ENCODE measurements around the gene BAZ1B.
"Not testable (repeated sequence)": the region's sequence is repeated elsewhere in the genome, so short reads cannot be mapped to it uniquely, and the experiment has no call there.

BAZ1B gene

DNA sequence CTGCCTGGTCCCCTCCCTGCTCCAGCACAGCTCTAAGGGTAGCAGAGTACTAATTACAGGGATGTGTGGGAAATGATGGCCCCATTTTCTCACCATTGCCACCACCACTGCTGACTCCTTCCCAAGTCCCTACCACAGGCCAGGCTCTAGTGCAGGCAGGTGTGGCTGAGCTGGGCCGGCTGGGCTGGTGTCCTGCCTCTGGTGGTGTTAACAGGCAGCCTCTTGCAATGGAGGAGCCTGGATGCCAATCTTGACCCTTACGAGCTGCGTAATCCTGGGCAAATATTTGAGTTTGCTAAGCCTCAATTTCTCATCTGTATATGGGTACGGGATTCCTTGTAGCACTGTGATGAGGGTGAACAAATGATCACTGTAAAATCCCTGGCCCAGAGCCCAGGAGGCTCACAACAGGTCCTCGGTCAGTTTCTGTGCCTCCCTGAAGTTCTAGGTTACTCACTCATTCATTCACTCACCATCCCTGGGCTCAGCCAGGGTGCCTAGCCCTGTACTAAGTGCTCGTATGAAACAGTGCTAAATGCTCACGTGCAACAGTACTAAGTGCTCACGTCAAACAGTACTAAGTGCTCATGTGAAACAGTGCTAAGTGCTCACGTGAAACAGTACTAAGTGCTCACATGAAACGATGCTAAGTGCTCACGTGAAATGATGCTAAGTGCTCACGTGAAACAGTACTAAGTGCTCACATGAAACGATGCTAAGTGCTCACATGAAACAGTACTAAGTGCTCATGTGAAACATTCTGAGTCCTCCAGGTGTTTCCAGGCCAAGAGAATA lies 90.9 kb downstream of the BAZ1B start:
- H3K9me3 ChIP-seq (ENCODE audit: control insufficient read depth in 1 of 2, low read length in 2 of 2): no peaks in the 10 kb centered on the region
- H3K4me1 ChIP-seq (ENCODE audit: control insufficient read depth in 1 of 2, insufficient read depth in 2 of 2, low read length in 2 of 2): no peaks in the 10 kb centered on the region
- no peak overlapping the region for H3K4me3 ChIP-seq (ENCODE audit: low read depth in 1 of 2, low read length in 2 of 2)
- H3K27me3 ChIP-seq (ENCODE audit: control insufficient read depth in 1 of 2, insufficient read depth in 2 of 2, low read length in 2 of 2): peaks cover 0 to 5% of the 10 kb centered on the region in 2 donors
- no peak overlapping the region for H3K9ac ChIP-seq (ENCODE audit: low read depth in 1 of 2, low read length in 2 of 2)
- no peak overlapping the region for H3K27ac ChIP-seq (ENCODE audit: low read depth, low read length)
- H3K36me3 ChIP-seq (ENCODE audit: control insufficient read depth in 1 of 2, insufficient read depth in 2 of 2, low read length in 2 of 2): no peaks in the 10 kb centered on the region

DNA sequence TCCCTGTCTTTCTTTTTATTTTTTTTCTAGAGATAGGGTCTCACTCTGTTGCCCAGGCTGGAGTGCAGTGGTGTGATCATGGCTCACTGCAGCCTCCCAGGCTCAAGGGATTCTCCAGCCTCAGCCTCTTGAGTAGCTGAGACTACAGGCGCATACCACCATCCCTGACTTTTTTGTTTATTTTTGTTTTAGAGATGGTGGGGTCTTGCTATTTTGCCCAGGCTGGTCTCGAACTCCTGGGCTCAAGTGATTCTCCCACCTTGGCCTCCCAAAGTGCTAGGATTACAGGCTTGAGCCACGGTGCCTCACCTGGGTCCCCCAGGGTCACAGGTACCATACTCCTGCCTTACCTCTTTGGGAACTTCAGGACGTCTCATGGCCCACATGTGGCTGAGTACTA lies 91.6 kb downstream of the BAZ1B start:
- H3K9ac ChIP-seq (ENCODE audit: low read depth in 1 of 2, low read length in 2 of 2); H3K9me3 ChIP-seq (ENCODE audit: control insufficient read depth in 1 of 2, low read length in 2 of 2); H3K27ac ChIP-seq (ENCODE audit: low read depth, low read length); H3K4me1 ChIP-seq (ENCODE audit: control insufficient read depth in 1 of 2, insufficient read depth in 2 of 2, low read length in 2 of 2); H3K36me3 ChIP-seq (ENCODE audit: control insufficient read depth in 1 of 2, insufficient read depth in 2 of 2, low read length in 2 of 2); H3K27me3 ChIP-seq (ENCODE audit: control insufficient read depth in 1 of 2, insufficient read depth in 2 of 2, low read length in 2 of 2); H3K4me3 ChIP-seq (ENCODE audit: low read depth in 1 of 2, low read length in 2 of 2): not testable (repeated sequence)

DNA sequence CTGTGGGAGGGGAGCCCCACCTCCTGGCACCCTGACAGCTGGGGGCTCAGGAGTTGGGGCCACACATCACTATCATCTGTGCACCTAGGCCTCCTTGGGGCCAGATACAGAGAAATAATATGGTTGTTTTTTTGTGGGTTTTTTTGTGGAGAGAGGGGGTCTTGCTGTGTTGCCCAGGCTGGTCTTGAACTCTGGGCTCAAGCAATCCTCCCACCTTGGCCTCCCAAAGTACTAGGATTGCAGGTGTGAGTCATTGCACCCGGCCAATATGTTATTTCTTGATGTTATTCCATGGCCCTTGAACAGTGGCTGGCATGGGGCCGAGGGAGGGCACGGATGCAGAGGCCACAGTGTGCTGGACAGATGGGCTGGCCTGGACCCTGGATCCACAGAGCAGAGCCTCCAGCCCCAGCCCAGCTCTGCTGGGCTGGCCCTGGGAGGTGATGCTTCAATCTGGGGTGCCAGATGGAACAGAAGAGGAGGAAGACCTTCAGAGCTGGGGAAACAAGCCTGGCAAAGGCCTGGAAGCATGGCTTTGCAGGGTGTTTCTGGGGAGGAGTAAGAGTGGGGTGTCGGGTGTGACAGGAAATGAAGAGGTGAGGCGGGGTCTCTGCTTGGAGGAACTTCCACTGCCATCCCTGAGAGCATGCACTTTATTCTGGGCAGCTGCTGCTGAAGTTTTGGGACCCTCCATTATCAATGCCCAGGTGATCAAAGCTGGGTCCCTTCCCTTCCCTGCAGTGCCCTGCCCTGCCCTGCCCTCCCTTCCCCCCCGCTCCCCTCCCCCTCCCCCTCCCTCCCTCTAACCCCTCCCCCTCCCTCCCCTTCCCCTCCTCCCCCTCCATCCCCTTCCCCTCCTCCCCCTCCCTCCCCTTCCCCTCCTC lies 92.2 kb downstream of the BAZ1B start:
- Histone ChIP-seq H3K27ac (ENCODE audit: low read depth, low read length) (no peak overlapping the region), H3K27me3 (ENCODE audit: control insufficient read depth in 1 of 2, insufficient read depth in 2 of 2, low read length in 2 of 2) (peaks cover 0 to 5% of the 10 kb centered on the region in 2 donors), H3K9me3 (ENCODE audit: control insufficient read depth in 1 of 2, low read length in 2 of 2) (no peaks in the 10 kb centered on the region), H3K4me3 (ENCODE audit: low read depth in 1 of 2, low read length in 2 of 2) (no peak overlapping the region), H3K36me3 (ENCODE audit: control insufficient read depth in 1 of 2, insufficient read depth in 2 of 2, low read length in 2 of 2) (no peaks in the 10 kb centered on the region), H3K4me1 (ENCODE audit: control insufficient read depth in 1 of 2, insufficient read depth in 2 of 2, low read length in 2 of 2) (no peaks in the 10 kb centered on the region), H3K9ac (ENCODE audit: low read depth in 1 of 2, low read length in 2 of 2) (no peak overlapping the region)

DNA sequence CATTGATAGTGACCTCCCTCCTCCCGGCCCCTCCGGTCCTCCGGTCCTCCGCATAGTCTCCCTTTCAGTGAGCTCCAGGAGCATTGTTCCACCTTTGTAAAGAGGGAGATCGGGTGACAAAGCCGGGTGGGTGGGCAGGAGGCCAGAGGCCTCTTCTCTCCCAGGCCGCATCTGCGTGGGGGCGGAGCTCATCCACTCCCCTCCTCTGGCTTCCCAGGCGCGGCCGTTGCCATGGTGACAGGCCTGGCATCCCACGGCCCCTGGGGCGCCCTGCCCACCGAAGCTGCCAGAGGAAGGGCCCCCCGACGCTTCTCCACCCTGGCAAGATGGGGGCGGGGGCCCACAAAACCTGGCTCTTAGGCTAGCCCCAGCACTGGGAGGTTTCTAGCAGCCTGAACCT lies 92.9 kb downstream of the BAZ1B start:
- Histone ChIP-seq H3K9me3 (ENCODE audit: control insufficient read depth in 1 of 2, low read length in 2 of 2) (no peaks in the 10 kb centered on the region), H3K27me3 (ENCODE audit: control insufficient read depth in 1 of 2, insufficient read depth in 2 of 2, low read length in 2 of 2) (peaks cover 0 to 5% of the 10 kb centered on the region in 2 donors), H3K27ac (ENCODE audit: low read depth, low read length) (no peak overlapping the region)

DNA sequence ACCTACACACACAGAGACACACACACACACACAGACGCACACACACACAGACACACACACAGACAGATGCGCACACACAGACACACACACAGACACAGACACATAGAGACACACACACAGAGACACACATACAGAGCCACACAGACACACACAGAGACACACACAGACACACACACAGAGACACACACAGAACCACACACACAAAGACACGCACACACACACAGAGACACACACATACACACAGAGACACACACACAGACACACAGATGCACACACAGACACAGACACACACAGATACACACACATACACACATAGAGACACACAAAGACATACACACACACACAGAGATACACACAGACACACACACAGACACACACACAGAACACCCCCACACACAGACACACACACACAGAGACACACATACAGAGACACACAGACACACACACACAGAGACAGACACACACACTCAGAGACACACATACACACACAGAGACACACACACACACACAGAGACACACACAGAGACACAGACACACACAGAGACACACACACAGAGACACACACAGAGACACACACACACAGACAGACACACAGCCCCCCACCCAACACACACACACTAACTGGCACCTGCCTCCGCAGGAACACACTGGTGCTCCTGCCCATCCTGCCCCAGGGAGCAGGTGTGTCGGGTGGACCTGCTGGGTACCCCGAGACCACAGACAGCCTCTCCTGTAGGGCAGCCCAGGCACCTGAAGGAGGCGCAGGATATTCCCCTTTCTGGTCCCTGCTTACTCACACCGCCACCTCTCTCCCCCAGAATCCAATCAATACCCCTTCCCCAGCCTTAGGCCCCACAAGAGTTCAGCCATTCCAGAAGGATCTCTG lies 93.9 kb downstream of the BAZ1B start:
- Histone ChIP-seq H3K4me3 (ENCODE audit: low read depth in 1 of 2, low read length in 2 of 2) (no peak overlapping the region), H3K27ac (ENCODE audit: low read depth, low read length) (no peak overlapping the region), H3K4me1 (ENCODE audit: control insufficient read depth in 1 of 2, insufficient read depth in 2 of 2, low read length in 2 of 2) (no peaks in the 10 kb centered on the region), H3K9me3 (ENCODE audit: control insufficient read depth in 1 of 2, low read length in 2 of 2) (no peaks in the 10 kb centered on the region), H3K27me3 (ENCODE audit: control insufficient read depth in 1 of 2, insufficient read depth in 2 of 2, low read length in 2 of 2) (peaks cover 0 to 5% of the 10 kb centered on the region in 2 donors), H3K9ac (ENCODE audit: low read depth in 1 of 2, low read length in 2 of 2) (no peak overlapping the region), H3K36me3 (ENCODE audit: control insufficient read depth in 1 of 2, insufficient read depth in 2 of 2, low read length in 2 of 2) (no peaks in the 10 kb centered on the region)

More for the DNA sequence above, 92.9 kb downstream of the BAZ1B start:
- no peak overlapping the region for H3K4me3 ChIP-seq (ENCODE audit: low read depth in 1 of 2, low read length in 2 of 2)
- no peak overlapping the region for H3K9ac ChIP-seq (ENCODE audit: low read depth in 1 of 2, low read length in 2 of 2)
- no peaks in the 10 kb centered on the region for H3K36me3 ChIP-seq (ENCODE audit: control insufficient read depth in 1 of 2, insufficient read depth in 2 of 2, low read length in 2 of 2)
- no peaks in the 10 kb centered on the region for H3K4me1 ChIP-seq (ENCODE audit: control insufficient read depth in 1 of 2, insufficient read depth in 2 of 2, low read length in 2 of 2)

DNA sequence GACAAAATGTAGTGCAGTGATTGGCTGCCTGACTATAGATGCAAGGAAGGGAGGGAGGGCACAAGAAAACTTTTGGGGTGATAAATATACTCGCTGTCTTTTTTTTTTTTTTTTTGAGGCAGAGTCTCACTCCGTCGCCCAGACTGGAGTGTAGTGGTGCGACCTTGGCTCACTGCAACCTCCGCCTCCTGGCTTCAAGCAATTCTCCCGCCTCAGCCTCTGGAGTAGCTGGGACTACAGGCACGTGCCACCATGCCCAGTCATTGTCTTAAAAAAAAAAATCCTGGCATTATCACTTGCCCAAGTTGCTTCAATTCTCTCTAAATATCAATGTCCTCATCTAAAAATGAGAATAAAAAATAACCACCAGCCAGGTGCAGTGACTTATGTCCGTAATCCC lies 96.1 kb downstream of the BAZ1B start:
- no peak overlapping the region for H3K4me3 ChIP-seq (ENCODE audit: low read depth in 1 of 2, low read length in 2 of 2)
- H3K27me3 ChIP-seq (ENCODE audit: control insufficient read depth in 1 of 2, insufficient read depth in 2 of 2, low read length in 2 of 2): peaks cover 0 to 5% of the 10 kb centered on the region in 2 donors
- no peaks in the 10 kb centered on the region for H3K9me3 ChIP-seq (ENCODE audit: control insufficient read depth in 1 of 2, low read length in 2 of 2)
- no peak overlapping the region for H3K27ac ChIP-seq (ENCODE audit: low read depth, low read length)
- H3K4me1 ChIP-seq (ENCODE audit: control insufficient read depth in 1 of 2, insufficient read depth in 2 of 2, low read length in 2 of 2): no peaks in the 10 kb centered on the region
- H3K36me3 ChIP-seq (ENCODE audit: control insufficient read depth in 1 of 2, insufficient read depth in 2 of 2, low read length in 2 of 2): no peaks in the 10 kb centered on the region
- H3K9ac ChIP-seq (ENCODE audit: low read depth in 1 of 2, low read length in 2 of 2): no peak overlapping the region

DNA sequence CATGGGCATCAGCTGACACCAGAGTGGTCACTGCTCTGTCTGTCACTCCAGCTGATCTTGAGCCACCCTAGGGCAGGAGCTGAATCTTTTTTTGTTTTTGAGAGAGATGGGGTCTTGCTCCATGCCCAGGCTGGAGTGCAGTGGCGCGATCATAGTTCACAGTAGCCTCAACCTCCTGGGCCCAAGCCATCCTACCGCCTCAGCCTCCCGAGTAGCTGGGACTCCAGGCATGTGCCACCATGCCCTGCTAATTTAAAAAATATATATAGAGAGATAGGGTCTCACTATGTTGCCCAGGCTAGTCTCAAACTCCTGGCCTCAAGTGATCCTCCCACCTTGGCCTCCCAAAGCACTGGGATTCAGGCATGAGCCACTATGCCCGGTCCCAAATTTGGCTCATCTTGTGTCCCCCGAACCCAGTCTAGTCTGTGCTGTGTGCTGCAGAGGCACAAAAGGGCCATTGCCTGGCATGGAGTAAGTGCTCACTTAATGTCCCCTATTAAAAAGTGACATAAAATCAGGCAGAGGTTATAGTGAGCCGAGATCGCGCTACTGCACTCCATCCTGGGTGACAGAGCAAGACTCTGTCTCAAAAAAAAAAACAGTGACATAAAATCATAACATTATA lies 96.6 kb downstream of the BAZ1B start:
- no peak overlapping the region for H3K9ac ChIP-seq (ENCODE audit: low read depth in 1 of 2, low read length in 2 of 2)
- H3K9me3 ChIP-seq (ENCODE audit: control insufficient read depth in 1 of 2, low read length in 2 of 2): no peaks in the 10 kb centered on the region
- H3K4me1 ChIP-seq (ENCODE audit: control insufficient read depth in 1 of 2, insufficient read depth in 2 of 2, low read length in 2 of 2): no peaks in the 10 kb centered on the region
- H3K27ac ChIP-seq (ENCODE audit: low read depth, low read length): no peak overlapping the region
- H3K27me3 ChIP-seq (ENCODE audit: control insufficient read depth in 1 of 2, insufficient read depth in 2 of 2, low read length in 2 of 2): peaks cover 0 to 5% of the 10 kb centered on the region in 2 donors
- no peaks in the 10 kb centered on the region for H3K36me3 ChIP-seq (ENCODE audit: control insufficient read depth in 1 of 2, insufficient read depth in 2 of 2, low read length in 2 of 2)
- H3K4me3 ChIP-seq (ENCODE audit: low read depth in 1 of 2, low read length in 2 of 2): no peak overlapping the region

DNA sequence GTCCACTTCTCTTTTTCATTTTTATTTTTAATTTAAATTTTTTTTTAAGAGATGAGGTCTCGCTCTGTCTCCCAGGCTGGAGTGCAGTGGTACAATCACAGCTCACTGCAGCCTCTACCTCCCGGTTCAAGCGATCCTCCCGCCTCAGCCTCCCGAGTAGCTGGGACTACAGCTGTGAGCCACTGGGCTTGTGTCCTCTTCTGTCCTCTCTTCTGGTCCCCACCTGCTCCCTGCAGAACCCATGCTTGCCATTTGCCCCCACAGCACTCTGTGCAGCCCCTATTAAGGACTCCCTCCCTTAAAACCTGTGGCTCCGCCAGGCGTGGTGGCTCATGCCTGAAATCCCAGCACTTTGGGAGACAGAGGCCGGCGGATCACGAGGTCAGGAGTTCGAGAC lies 97.6 kb downstream of the BAZ1B start:
- H3K4me1 ChIP-seq (ENCODE audit: control insufficient read depth in 1 of 2, insufficient read depth in 2 of 2, low read length in 2 of 2): no peaks in the 10 kb centered on the region
- no peaks in the 10 kb centered on the region for H3K9me3 ChIP-seq (ENCODE audit: control insufficient read depth in 1 of 2, low read length in 2 of 2)
- H3K4me3 ChIP-seq (ENCODE audit: low read depth in 1 of 2, low read length in 2 of 2): no peak overlapping the region
- no peak overlapping the region for H3K9ac ChIP-seq (ENCODE audit: low read depth in 1 of 2, low read length in 2 of 2)
- no peak overlapping the region for H3K27ac ChIP-seq (ENCODE audit: low read depth, low read length)
- H3K27me3 ChIP-seq (ENCODE audit: control insufficient read depth in 1 of 2, insufficient read depth in 2 of 2, low read length in 2 of 2): peaks cover 0 to 5% of the 10 kb centered on the region in 2 donors
- H3K36me3 ChIP-seq (ENCODE audit: control insufficient read depth in 1 of 2, insufficient read depth in 2 of 2, low read length in 2 of 2): no peaks in the 10 kb centered on the region

DNA sequence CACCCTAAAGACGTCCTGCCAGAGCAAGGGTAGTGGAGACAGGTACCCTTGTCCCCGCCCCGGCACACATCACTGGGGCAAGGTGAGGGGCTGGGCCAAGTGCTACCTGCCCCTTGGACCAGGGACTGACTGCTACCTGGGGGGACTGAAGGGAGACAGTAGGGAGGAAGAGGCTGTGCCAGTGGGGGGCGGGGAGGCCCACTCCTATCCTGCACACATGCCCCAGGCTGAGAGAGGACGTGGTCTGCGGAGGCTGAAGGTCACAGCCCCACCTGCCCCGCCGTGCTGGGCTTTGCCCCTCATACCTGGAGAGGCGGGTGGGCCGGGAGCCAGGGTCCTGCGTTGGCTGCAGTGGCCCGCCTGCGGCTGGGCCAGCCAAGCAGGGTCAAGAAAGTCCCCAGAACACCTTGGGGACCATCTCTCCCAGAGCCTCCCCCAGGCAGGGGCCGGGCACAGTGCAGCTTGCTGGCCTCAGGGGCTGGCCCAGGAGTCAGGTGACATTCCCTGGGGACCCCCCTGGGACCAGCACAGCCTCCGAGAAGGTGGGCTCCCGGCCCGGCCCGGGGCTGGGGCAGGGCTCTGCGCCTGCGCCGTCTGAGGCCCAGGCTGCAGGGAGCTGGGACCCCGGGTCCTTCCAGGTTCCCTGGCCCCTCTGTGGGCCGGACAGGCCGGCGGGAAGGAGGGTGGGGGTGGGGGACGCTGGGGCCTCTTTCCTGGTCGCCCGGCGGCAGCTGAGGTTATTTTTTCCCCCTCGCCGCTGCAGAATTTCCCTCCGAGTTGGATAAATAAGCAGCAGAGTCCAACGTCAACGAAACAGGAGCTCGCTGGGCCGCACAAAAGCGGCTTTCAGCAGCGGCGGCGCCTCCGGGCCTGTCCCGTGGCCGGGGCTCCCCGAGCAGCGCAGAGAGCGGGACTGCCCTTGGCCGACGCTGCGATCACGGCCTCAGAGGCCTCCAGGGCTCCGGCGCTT lies 98.3 kb downstream of the BAZ1B start:
- H3K9me3 ChIP-seq (ENCODE audit: control insufficient read depth in 1 of 2, low read length in 2 of 2): no peaks in the 10 kb centered on the region
- no peak overlapping the region for H3K9ac ChIP-seq (ENCODE audit: low read depth in 1 of 2, low read length in 2 of 2)
- peaks cover 0 to 5% of the 10 kb centered on the region in 2 donors for H3K27me3 ChIP-seq (ENCODE audit: control insufficient read depth in 1 of 2, insufficient read depth in 2 of 2, low read length in 2 of 2)
- no peaks in the 10 kb centered on the region for H3K36me3 ChIP-seq (ENCODE audit: control insufficient read depth in 1 of 2, insufficient read depth in 2 of 2, low read length in 2 of 2)
- H3K27ac ChIP-seq (ENCODE audit: low read depth, low read length): no peak overlapping the region
- no peak overlapping the region for H3K4me3 ChIP-seq (ENCODE audit: low read depth in 1 of 2, low read length in 2 of 2)
- H3K4me1 ChIP-seq (ENCODE audit: control insufficient read depth in 1 of 2, insufficient read depth in 2 of 2, low read length in 2 of 2): no peaks in the 10 kb centered on the region
